Inflammatory macrophage treated with lipopolysaccharide for 4 hours (primary cell): ENCODE data around the gene SRGAP3.

Source experiments
- DNase-seq: peaks from one replicate; pipeline ENCODE4 v3.0.0-alpha.2; 2020

The SRGAP3 gene

GRCh38 chr3:9007213-9007612 lies 242.2 kb downstream of the SRGAP3 start:
- no peak for DNase-seq

GRCh38 chr3:9000041-9000440 lies 249.4 kb downstream of the SRGAP3 start:
- no peak for DNase-seq

- DNase-seq: no peak
These were observed 252.3 kb downstream of the SRGAP3 start for GRCh38 chr3:8997151-8997550.

- DNase-seq: no peak
These were observed 252.7 kb downstream of the SRGAP3 start for GRCh38 chr3:8996681-8997121.

GRCh38 chr3:8996216-8996615 lies 253.2 kb downstream of the SRGAP3 start:
- no peak for DNase-seq

- no peak for DNase-seq
These were observed 255.2 kb downstream of the SRGAP3 start for GRCh38 chr3:8994226-8994625.

GRCh38 chr3:8993331-8993730 lies 256.1 kb downstream of the SRGAP3 start:
- no peak for DNase-seq

GRCh38 chr3:8992854-8993253 lies 256.6 kb downstream of the SRGAP3 start:
- DNase-seq: no peak

- no peak for DNase-seq
These were observed 257.2 kb downstream of the SRGAP3 start for GRCh38 chr3:8992199-8992598.

- no peak for DNase-seq
These were observed 258.9 kb downstream of the SRGAP3 start for GRCh38 chr3:8990266-8991215.

GRCh38 chr3:8988791-8989558 lies 260.5 kb downstream of the SRGAP3 start:
- DNase-seq: no peak

- no peak for DNase-seq
These were observed 261.1 kb downstream of the SRGAP3 start for GRCh38 chr3:8988384-8988655.

GRCh38 chr3:8987645-8988383 lies 261.6 kb downstream of the SRGAP3 start:
- DNase-seq: peak; percentile 54

- no peak for DNase-seq
These were observed 262.2 kb downstream of the SRGAP3 start for GRCh38 chr3:8987226-8987625.

- no peak for DNase-seq
These were observed 262.7 kb downstream of the SRGAP3 start for GRCh38 chr3:8986741-8987140.

- no peak for DNase-seq
These were observed 263.6 kb downstream of the SRGAP3 start for GRCh38 chr3:8985876-8986275.

GRCh38 chr3:8985411-8985831 lies 264.0 kb downstream of the SRGAP3 start:
- no peak for DNase-seq

GRCh38 chr3:8984526-8984925 lies 264.9 kb downstream of the SRGAP3 start:
- DNase-seq: no peak

GRCh38 chr3:8984081-8984480 lies 265.4 kb downstream of the SRGAP3 start:
- DNase-seq: no peak

GRCh38 chr3:8983591-8983990 lies 265.9 kb downstream of the SRGAP3 start:
- no peak for DNase-seq

GRCh38 chr3:8983026-8983425 lies 266.4 kb downstream of the SRGAP3 start:
- no peak for DNase-seq

- DNase-seq: peak; percentile 63
These were observed 266.9 kb downstream of the SRGAP3 start for GRCh38 chr3:8982509-8982908.

- no peak for DNase-seq
These were observed 267.7 kb downstream of the SRGAP3 start for GRCh38 chr3:8981700-8982099.
